Fibroblast of pulmonary artery (primary cell): ENCODE data around the gene DMKN.
"Not testable (repeated sequence)": the region's sequence is repeated elsewhere in the genome, so short reads cannot be mapped to it uniquely, and the experiment has no call there.

Experiments used
- DNase-seq: peaks from one replicate; pipeline ENCODE4 v3.0.0-alpha.2; 2010; ENCODE audit warnings: low read depth
- H3K4me3 ChIP-seq: replicated peaks from 2 replicates; pipeline ENCODE4 v1.5.1; 2011; ENCODE audit warnings: low read depth, mild to moderate bottlenecking, control low read depth, low read length, moderate library complexity
- CTCF ChIP-seq: IDR thresholded peaks from 2 replicates; pipeline ENCODE4 v1.5.1; 2011; ENCODE audit warnings: mild to moderate bottlenecking, control low read depth, low read length, inconsistent platforms; ENCODE audit errors: missing control alignments

DMKN gene

GRCh38 chr19:35487656-35488182 lies 25.7 kb downstream of the DMKN start:
- no peak for TF ChIP-seq CTCF
- H3K4me3 ChIP-seq: no peak overlapping the region
- no peak for DNase-seq

GRCh38 chr19:35486268-35486708 lies 27.2 kb downstream of the DMKN start:
- no peak for DNase-seq
- no peak overlapping the region for H3K4me3 ChIP-seq
- no peak for TF ChIP-seq CTCF

- DNase-seq: no peak
- H3K4me3 ChIP-seq: no peak overlapping the region
- no peak for TF ChIP-seq CTCF
These were observed 29.0 kb downstream of the DMKN start for GRCh38 chr19:35484252-35485036.

GRCh38 chr19:35483089-35483488 lies 30.4 kb downstream of the DMKN start:
- H3K4me3 ChIP-seq: no peak overlapping the region
- no peak for TF ChIP-seq CTCF
- no peak for DNase-seq

- no peak for TF ChIP-seq CTCF
- no peak for DNase-seq
- H3K4me3 ChIP-seq: no peak overlapping the region
These were observed 34.4 kb downstream of the DMKN start for GRCh38 chr19:35478794-35479677.

GRCh38 chr19:35476149-35476548 lies 37.3 kb downstream of the DMKN start:
- no peak for DNase-seq
- no peak overlapping the region for H3K4me3 ChIP-seq
- TF ChIP-seq CTCF: no peak

GRCh38 chr19:35474594-35474993 lies 38.9 kb downstream of the DMKN start:
- not testable (repeated sequence) for H3K4me3 ChIP-seq, DNase-seq
